NCI-H187 (cell line): ENCODE measurements around the gene COMMD9.

Source experiments
- DNase-seq, 2 experiments: peaks; one replicate each; lab custom pipeline; 2025; lab: John Stamatoyannopoulos, UW

Gene COMMD9

DNA sequence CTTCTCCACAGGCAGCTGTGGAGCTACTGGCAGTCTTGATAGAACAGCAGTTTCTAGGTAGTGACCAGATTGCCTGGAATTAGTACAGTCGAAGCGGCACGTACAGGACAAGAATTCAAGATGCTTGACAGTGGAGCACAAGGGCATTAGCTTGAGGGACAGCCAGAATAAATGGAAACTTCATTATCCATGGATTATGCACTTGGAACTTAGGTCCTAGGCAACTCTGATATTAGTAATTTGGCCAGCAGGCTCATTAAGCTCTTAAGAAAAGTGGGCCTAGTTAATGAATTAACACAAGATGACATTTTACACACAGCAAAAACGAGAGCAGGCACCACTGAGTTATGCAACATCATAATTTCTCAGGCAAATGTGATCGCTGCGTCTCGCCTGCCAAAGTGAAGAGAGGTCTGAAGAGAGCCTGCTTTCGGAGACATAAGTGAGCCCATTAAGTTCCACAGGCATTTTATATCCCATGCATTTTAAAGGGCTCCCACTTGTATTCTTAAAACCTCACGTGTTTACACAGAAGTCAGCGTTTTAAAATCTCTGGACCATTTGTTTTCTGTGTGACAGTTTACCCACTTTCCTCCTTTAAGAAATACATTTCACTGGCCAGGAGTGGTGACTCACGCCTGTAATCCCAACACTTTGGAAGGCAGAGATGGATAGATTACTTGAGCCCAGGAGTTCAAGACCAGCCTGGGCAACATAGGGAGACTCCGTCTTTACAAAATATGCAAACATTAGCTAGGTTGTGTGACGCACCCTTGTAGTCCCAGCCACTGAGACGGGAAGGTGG lies 66.2 kb downstream of the COMMD9 start:
- DNase-seq, result peak; percentile 63 to 83
